ENCODE results near the gene PEAR1. TPM values are rescaled to one million over a fixed set of nuclear protein-coding genes. Genes with fewer than 3 reads are reported as not detected.

The PEAR1 gene
- total RNA-seq, 1 experiment from 2014 or later, result 9.8 TPM

DNA sequence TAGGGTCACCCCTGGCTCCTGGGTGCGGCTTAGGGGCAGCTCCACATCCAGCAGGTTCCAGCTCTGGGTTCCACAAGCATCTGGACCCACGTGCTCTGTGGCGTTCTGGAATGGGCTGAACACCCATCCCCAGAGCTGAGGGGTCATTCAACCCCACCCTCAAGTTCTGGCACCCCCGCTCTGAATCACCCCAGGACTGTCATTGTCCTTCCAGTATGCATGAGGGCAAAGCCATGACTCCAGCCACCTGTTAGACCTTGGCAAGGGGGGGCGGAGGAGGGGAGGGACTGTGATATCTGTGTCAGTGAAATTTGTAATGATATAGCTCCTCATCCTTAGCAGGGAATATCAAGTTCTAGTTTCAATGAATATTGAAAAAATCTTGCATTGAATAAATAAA, 46.9 kb upstream of the PEAR1 start:
- Histone ChIP-seq H3F3A (ENCODE audit: insufficient read depth, low read depth) (no peaks in the 10 kb centered on the region), H3K4me3 (no peak overlapping the region), H2AFZ (no peak overlapping the region), H3K4me1 (replicated peaks; ENCODE audit: insufficient read depth) (no peaks in the 10 kb centered on the region), H3K9me2 (ENCODE audit: insufficient read depth) (no peaks in the 10 kb centered on the region), H3K36me3 (ENCODE audit: low read depth) (no peaks in the 10 kb centered on the region), H3K4me2 (no peak overlapping the region), H3K9me3 (ENCODE audit: insufficient read depth, low read depth) (no peaks in the 10 kb centered on the region), H3K27ac (no peak overlapping the region), H3K27me3 (ENCODE audit: insufficient read depth, low read depth) (peaks cover 23% of the 10 kb centered on the region; the same call in 1 of the 2 replicates), H3K79me2 (ENCODE audit: low read depth) (no peaks in the 10 kb centered on the region), H4K20me1 (ENCODE audit: insufficient read depth) (no peaks in the 10 kb centered on the region; the same call in 1 of the 2 replicates)
- DNase-seq, result no peak
- ChIA-PET CTCF (interaction anchor here (0.5 kb wide), 1 partner anchor 29 kb away, joined by 4 read pairs; no protein-coding TSS in a partner anchor), POLR2A (ENCODE audit: unreplicated experiment) (no interaction called here)
- no TSS peak for BruUV-seq (replicated peaks)
- no peak for TF ChIP-seq EZH2 (IDR thresholded peaks at IDR 0.05; ENCODE audit: low read depth)
- TF ChIP-seq, protein P1, sequence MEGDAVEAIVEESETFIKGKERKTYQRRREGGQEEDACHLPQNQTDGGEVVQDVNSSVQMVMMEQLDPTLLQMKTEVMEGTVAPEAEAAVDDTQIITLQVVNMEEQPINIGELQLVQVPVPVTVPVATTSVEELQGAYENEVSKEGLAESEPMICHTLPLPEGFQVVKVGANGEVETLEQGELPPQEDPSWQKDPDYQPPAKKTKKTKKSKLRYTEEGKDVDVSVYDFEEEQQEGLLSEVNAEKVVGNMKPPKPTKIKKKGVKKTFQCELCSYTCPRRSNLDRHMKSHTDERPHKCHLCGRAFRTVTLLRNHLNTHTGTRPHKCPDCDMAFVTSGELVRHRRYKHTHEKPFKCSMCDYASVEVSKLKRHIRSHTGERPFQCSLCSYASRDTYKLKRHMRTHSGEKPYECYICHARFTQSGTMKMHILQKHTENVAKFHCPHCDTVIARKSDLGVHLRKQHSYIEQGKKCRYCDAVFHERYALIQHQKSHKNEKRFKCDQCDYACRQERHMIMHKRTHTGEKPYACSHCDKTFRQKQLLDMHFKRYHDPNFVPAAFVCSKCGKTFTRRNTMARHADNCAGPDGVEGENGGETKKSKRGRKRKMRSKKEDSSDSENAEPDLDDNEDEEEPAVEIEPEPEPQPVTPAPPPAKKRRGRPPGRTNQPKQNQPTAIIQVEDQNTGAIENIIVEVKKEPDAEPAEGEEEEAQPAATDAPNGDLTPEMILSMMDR (conservative IDR thresholded peaks at IDR 0.05), result no peak
- intact Hi-C loops (cut with micrococcal nuclease; ENCODE audit: unreplicated experiment), result no loop called here

DNA sequence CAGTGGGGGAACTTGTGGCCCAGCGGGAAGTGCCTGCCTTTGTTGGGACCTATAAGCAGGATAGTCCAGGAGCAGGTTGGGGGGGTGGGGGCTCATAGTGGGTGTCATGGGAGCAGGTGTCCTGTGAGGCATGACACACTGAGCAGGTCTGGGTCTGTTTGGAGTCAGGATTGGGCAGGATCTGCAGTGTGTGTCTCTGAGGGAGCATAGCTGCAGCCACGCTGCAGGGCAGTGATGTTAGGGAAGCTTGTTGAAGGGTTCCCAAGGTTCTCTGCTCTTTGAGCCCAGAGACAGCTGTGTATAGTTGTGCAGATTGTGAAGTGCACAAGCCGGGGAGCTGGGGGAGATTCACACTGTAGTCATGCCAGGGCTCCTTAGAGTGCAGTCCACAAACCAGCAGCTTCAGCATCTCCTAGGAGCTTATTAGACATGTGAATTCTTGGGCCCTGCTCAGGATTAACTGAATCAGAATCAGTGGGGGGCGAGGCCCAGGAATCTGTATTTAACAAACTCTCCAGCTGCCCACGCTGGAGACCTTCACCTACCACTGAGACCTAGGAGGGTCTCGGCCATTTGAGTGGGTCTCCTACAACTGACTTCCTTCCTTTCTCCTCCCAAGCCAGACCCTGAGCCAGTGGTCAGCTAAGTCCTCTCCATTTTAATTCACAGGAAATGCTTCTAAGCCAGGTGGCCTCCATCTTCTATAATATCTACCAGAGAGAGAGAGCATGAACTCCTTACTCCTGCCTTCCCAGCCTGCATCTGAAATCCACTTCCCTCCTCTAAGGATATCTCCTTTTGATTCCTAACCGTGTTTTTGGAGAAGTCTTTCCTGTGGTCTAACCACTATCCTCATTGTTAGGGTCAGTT, 45.7 kb upstream of the PEAR1 start:
- H2AFZ ChIP-seq, result no peak overlapping the region
- H3K27me3 ChIP-seq (ENCODE audit: insufficient read depth, low read depth), result peaks cover 20% of the 10 kb centered on the region; the same call in 1 of the 2 replicates
- no TSS peak for BruUV-seq (replicated peaks)
- no peak for DNase-seq
- H3K27ac ChIP-seq, result no peak overlapping the region
- H3K4me3 ChIP-seq, result no peak overlapping the region
- H4K20me1 ChIP-seq (ENCODE audit: insufficient read depth), result no peaks in the 10 kb centered on the region; the same call in 1 of the 2 replicates
- TF ChIP-seq EZH2 (IDR thresholded peaks at IDR 0.05; ENCODE audit: low read depth), result no peak
- TF ChIP-seq, protein P1 (conservative IDR thresholded peaks at IDR 0.05), result no peak
- no peaks in the 10 kb centered on the region for H3K4me1 ChIP-seq (replicated peaks; ENCODE audit: insufficient read depth)
- H3K79me2 ChIP-seq (ENCODE audit: low read depth), result no peaks in the 10 kb centered on the region
- no peaks in the 10 kb centered on the region for H3F3A ChIP-seq (ENCODE audit: insufficient read depth, low read depth)
- intact Hi-C loops (cut with micrococcal nuclease; ENCODE audit: unreplicated experiment), result no loop called here
- no peaks in the 10 kb centered on the region for H3K36me3 ChIP-seq (ENCODE audit: low read depth)
- no peaks in the 10 kb centered on the region for H3K9me3 ChIP-seq (ENCODE audit: insufficient read depth, low read depth)
- no peaks in the 10 kb centered on the region for H3K9me2 ChIP-seq (ENCODE audit: insufficient read depth)
- ChIA-PET CTCF (interaction anchor here (0.6 to 1.4 kb wide), 2 partner anchors 10 to 15 kb away, joined by 4 to 9 read pairs; no protein-coding TSS in a partner anchor), POLR2A (ENCODE audit: unreplicated experiment) (no interaction called here)
- H3K4me2 ChIP-seq, result no peak overlapping the region

DNA sequence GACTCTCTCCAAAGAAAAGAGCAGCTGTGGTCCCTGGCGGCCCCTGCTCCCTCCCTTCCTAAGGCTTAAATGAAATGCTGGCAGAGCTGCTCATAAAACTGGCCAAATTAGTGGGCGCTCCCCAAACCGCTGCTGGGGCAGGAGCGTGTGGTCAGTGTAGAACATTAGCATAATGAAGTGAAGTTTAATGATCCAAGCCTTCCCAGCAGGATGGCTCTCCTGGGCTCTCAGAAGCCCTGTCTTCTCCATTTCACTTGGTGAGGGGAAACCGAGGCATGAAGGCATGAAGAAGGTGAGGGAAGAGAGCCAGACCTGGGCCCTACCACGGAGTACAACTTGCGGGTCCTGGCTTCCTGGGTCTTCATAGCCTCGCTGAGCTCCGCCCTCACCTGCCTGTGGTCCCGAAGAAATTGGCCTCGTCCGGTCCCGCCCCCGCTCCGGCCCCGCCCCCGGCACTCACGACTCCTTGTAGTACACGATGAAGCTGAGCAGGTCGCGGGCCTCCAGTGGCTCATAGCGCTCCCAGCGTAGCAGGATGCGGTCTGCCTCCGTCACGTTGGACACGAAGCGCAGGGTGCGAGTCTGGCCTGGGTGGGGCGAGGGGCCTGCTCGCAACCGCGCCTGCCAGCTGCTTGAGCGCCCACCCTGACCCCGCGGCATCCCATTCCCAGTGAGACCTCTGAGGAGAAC, 44.9 kb upstream of the PEAR1 start:
- peaks cover 17% of the 10 kb centered on the region; the same call in 1 of the 2 replicates for H3K27me3 ChIP-seq (ENCODE audit: insufficient read depth, low read depth)
- POLR2A ChIA-PET (ENCODE audit: unreplicated experiment), result no interaction called here
- no peak overlapping the region for H3K4me3 ChIP-seq
- H3K79me2 ChIP-seq (ENCODE audit: low read depth), result no peaks in the 10 kb centered on the region
- no peak overlapping the region for H3K27ac ChIP-seq
- H4K20me1 ChIP-seq (ENCODE audit: insufficient read depth), result no peaks in the 10 kb centered on the region; the same call in 1 of the 2 replicates
- no peaks in the 10 kb centered on the region for H3K9me2 ChIP-seq (ENCODE audit: insufficient read depth)
- no peak overlapping the region for H2AFZ ChIP-seq
- CTCF ChIA-PET, result interaction anchor here (0.6 to 1.4 kb wide), 4 partner anchors 11 to 42 kb away, joined by 3 to 9 read pairs (median 4); no protein-coding TSS in a partner anchor
- no peak for TF ChIP-seq EZH2 (IDR thresholded peaks at IDR 0.05; ENCODE audit: low read depth)
- TF ChIP-seq, protein P1 (conservative IDR thresholded peaks at IDR 0.05), result no peak
- H3F3A ChIP-seq (ENCODE audit: insufficient read depth, low read depth), result no peaks in the 10 kb centered on the region
- no peaks in the 10 kb centered on the region for H3K4me1 ChIP-seq (replicated peaks; ENCODE audit: insufficient read depth)
- peak in 1 of 2 experiments; percentile 25 for DNase-seq
- H3K9me3 ChIP-seq (ENCODE audit: insufficient read depth, low read depth), result no peaks in the 10 kb centered on the region
- H3K4me2 ChIP-seq, result no peak overlapping the region
- no peaks in the 10 kb centered on the region for H3K36me3 ChIP-seq (ENCODE audit: low read depth)
- BruUV-seq (replicated peaks), result no TSS peak
- intact Hi-C loops (cut with micrococcal nuclease; ENCODE audit: unreplicated experiment), result no loop called here
